Psoas muscle (tissue), 8 donors: ENCODE results near the gene CADM2. TPM values are rescaled to one million over a fixed set of nuclear protein-coding genes. Genes with fewer than 3 reads are reported as not detected.

ENCODE experiments used
- ATAC-seq, 4 donors: fragments of 200-7000 bp; cut with Tn5 transposase; one replicate each; pipeline ENCODE4 v1.9.1; 2020; ENCODE audit warnings: moderate library complexity in 3 of 4, mild to moderate bottlenecking in 2 of 4
- DNase-seq, 2 donors: peaks; one replicate each; pipeline ENCODE4 v3.0.0-alpha.2; 2020
- H3K27ac ChIP-seq: fragments of 200-600 bp; one replicate; pipeline ENCODE4 v1.8.0; 2022
- H3K27me3 ChIP-seq, 3 donors: fragments of 200-600 bp in 1 of 3; one replicate each; pipeline versions ENCODE4 v1.6.1 to v1.8.0; 2013 to 2022; ENCODE audit warnings: low read length in 2 of 3, mild to moderate bottlenecking in 2 of 3, moderate library complexity in 1 of 3; ENCODE audit not compliant: insufficient read depth in 3 of 3
- H3K36me3 ChIP-seq, 2 donors: fragments of 200-600 bp in 1 of 2; one replicate each; pipeline versions ENCODE4 v1.6.1 to v1.8.0; 2013 to 2022; ENCODE audit warnings: low read depth in 1 of 2, mild to moderate bottlenecking in 1 of 2, moderate library complexity in 1 of 2; ENCODE audit not compliant: insufficient read depth in 1 of 2
- H3K4me1 ChIP-seq: fragments of 200-600 bp; one replicate; pipeline ENCODE4 v1.8.0; 2022
- H3K4me3 ChIP-seq: fragments of 200-600 bp; one replicate; pipeline ENCODE4 v1.8.0; 2022; ENCODE audit warnings: mild to moderate bottlenecking
- H3K9me3 ChIP-seq: fragments of 200-600 bp; one replicate; pipeline ENCODE4 v1.8.0; 2022
- CTCF ChIP-seq: fragments of 200-600 bp; IDR thresholded peaks from one replicate; pipeline ENCODE4 v1.8.0; 2022; ENCODE audit warnings: antibody characterized with exemption
- WGBS, 3 donors: extraction: QIAGEN DNeasy Blood & Tissue Kit; methylation state at CpG; one replicate each; pipeline versions ENCODE4 v1.1.6 to v1.1.7; 2013; 5-methylcytosine and 5-hydroxymethylcytosine counted together
- intact Hi-C, 2 donors: fragments of 100-400 bp; cut with DNase I; formaldehyde crosslinking; loops; one replicate each; pipeline versions ENCODE4 v1.11.0 to v1.14.2; 2022
- polyA plus RNA-seq, 3 donors: library from polyadenylated mRNA; stranded (reverse); fragments of 200-250 nt; gene quantifications; one replicate each; pipeline ENCODE4 v1.2.3, GENCODE V29; 2013
- total RNA-seq, 4 donors: library from RNA; stranded (reverse); fragmentation: NEBNext Ultra II Directional in 2 of 4; extraction: Animal tissue kit (Norgen Biotek cat#: 25700) in 2 of 4; gene quantifications; one replicate each; pipeline versions ENCODE4 v1.2.1 to v1.2.4, GENCODE V29; 2021 to 2023
- donor health status: healthy with polysubstance abuse.
- donor health status: DM: no; HTN: no; CAD: no; lungs with moderate emphysema.
- donor health status: Bipolar disorder and iron deficiency.
- donor health status: healthy.
- donor health status: DM: yes; HTN: yes; CAD: no.
- donor health status: DM: no; HTN: no; CAD: no.
- donor health status: DM: no; HTN: no; CAD: no.
- donor health status: DM: yes; HTN: yes; CAD: no.

CADM2 gene
- total and polyA plus RNA-seq, 7 donors = 3.6 to 15.7 (median 6.3) TPM

GRCh38 chr3:84985795-84986194 lies 27.0 kb downstream of the CADM2 start:
- H3K27ac ChIP-seq = no peak overlapping the region
- no peaks in the 10 kb centered on the region for H3K9me3 ChIP-seq
- H3K4me3 ChIP-seq = no peak overlapping the region
- TF ChIP-seq CTCF = no peak
- H3K27me3 ChIP-seq = no peaks in the 10 kb centered on the region
- no peaks in the 10 kb centered on the region for H3K4me1 ChIP-seq
- no peak for ATAC-seq
- 44 to 66% (median 48%) methylated on average over 1 of the region's 1 CpG for WGBS, 3 donors
- intact Hi-C loops = no loop called here
- H3K36me3 ChIP-seq = no peaks in the 10 kb centered on the region
- DNase-seq = no peak

GRCh38 chr3:84987706-84988504 lies 29.1 kb downstream of the CADM2 start:
- TF ChIP-seq CTCF = no peak
- intact Hi-C loops = no loop called here

GRCh38 chr3:84989102-84989501 lies 30.3 kb downstream of the CADM2 start:
- Histone ChIP-seq H3K9me3 (no peaks in the 10 kb centered on the region), H3K36me3 (no peaks in the 10 kb centered on the region), H3K27me3 (no peaks in the 10 kb centered on the region), H3K27ac (no peak overlapping the region), H3K4me3 (no peak overlapping the region), H3K4me1 (no peaks in the 10 kb centered on the region)
- ATAC-seq = no peak
- no peak for DNase-seq
- intact Hi-C loops = no loop called here
- no peak for TF ChIP-seq CTCF

More at GRCh38 chr3:84987706-84988504, 29.1 kb downstream of the CADM2 start:
- 42 to 55% (median 46%) methylated on average over 3 of the region's 3 CpGs for WGBS, 3 donors
- H3K36me3 ChIP-seq = no peaks in the 10 kb centered on the region
- no peak overlapping the region for H3K27ac ChIP-seq
- no peak overlapping the region for H3K4me3 ChIP-seq
- no peaks in the 10 kb centered on the region for H3K9me3 ChIP-seq
- ATAC-seq (no peak), DNase-seq (no peak)
- no peaks in the 10 kb centered on the region for H3K27me3 ChIP-seq
- no peaks in the 10 kb centered on the region for H3K4me1 ChIP-seq

GRCh38 chr3:84991422-84991900 lies 32.7 kb downstream of the CADM2 start:
- WGBS, 3 donors = 27 to 43% (median 35%) methylated on average over 1 of the region's 1 CpG
- TF ChIP-seq CTCF = no peak
- H3K9me3 ChIP-seq = no peaks in the 10 kb centered on the region
- no peaks in the 10 kb centered on the region for H3K4me1 ChIP-seq
- H3K27ac ChIP-seq = no peak overlapping the region
- intact Hi-C loops = no loop called here
- no peaks in the 10 kb centered on the region for H3K36me3 ChIP-seq
- ATAC-seq (no peak), DNase-seq (no peak)
- H3K27me3 ChIP-seq = no peaks in the 10 kb centered on the region
- H3K4me3 ChIP-seq = no peak overlapping the region

GRCh38 chr3:84993956-84994355 lies 35.2 kb downstream of the CADM2 start:
- ATAC-seq = no peak
- Histone ChIP-seq H3K9me3 (no peaks in the 10 kb centered on the region), H3K27ac (no peak overlapping the region), H3K36me3 (no peaks in the 10 kb centered on the region), H3K27me3 (no peaks in the 10 kb centered on the region), H3K4me3 (no peak overlapping the region), H3K4me1 (peaks cover 14% of the 10 kb centered on the region)
- no peak for TF ChIP-seq CTCF
- 43 to 55% (median 47%) methylated on average over 4 of the region's 4 CpGs for WGBS, 3 donors
- intact Hi-C loops = no loop called here
- no peak for DNase-seq
